H9 (cell line): Measurements from ENCODE around the gene ITPR3. TPM values are rescaled to one million over a fixed set of nuclear protein-coding genes. Genes with fewer than 3 reads are reported as not detected.

Experiments
- DNase-seq: peaks from one replicate; pipeline ENCODE4 v3.0.0-alpha.2; 2017
- H2AFZ ChIP-seq: one replicate; pipeline ENCODE4 v1.6.1; 2013; ENCODE audit warnings: mild to moderate bottlenecking, low read length, control low read depth, moderate library complexity
- H2AK5ac ChIP-seq: 2 replicates; pipeline ENCODE4 v1.6.1; 2013; ENCODE audit warnings: low read length, control low read depth, mixed read lengths; ENCODE audit not compliant: insufficient read length
- H2BK120ac ChIP-seq: one replicate; pipeline ENCODE4 v1.6.1; 2013; ENCODE audit warnings: low read depth, mild to moderate bottlenecking, low read length, control low read depth, inconsistent platforms; ENCODE audit not compliant: poor library complexity, severe bottlenecking
- H2BK12ac ChIP-seq: 2 replicates; pipeline ENCODE4 v1.6.1; 2013; ENCODE audit warnings: low read length, control low read depth, mixed read lengths, low read depth; ENCODE audit not compliant: insufficient read length
- H2BK15ac ChIP-seq: 2 replicates; pipeline ENCODE4 v1.6.1; 2013; ENCODE audit warnings: low read depth, low read length, control low read depth
- H2BK20ac ChIP-seq: one replicate; pipeline ENCODE4 v1.6.1; 2013; ENCODE audit warnings: low read depth, mild to moderate bottlenecking, low read length, control low read depth, inconsistent platforms; ENCODE audit not compliant: poor library complexity, severe bottlenecking
- H2BK5ac ChIP-seq: 2 replicates; pipeline ENCODE4 v1.6.1; 2013; ENCODE audit warnings: low read length, control low read depth, mixed read lengths; ENCODE audit not compliant: insufficient read length
- H3K14ac ChIP-seq: 2 replicates; pipeline ENCODE4 v1.6.1; 2013; ENCODE audit warnings: low read length, control low read depth; ENCODE audit not compliant: insufficient read depth
- H3K18ac ChIP-seq: 2 replicates; pipeline ENCODE4 v1.6.1; 2013; ENCODE audit warnings: low read depth, mild to moderate bottlenecking, mixed read lengths, low read length, control low read depth; ENCODE audit not compliant: insufficient read length
- H3K23ac ChIP-seq: 2 replicates; pipeline ENCODE4 v1.6.1; 2013; ENCODE audit warnings: low read length, control low read depth, mixed read lengths, low read depth; ENCODE audit not compliant: insufficient read length
- H3K23me2 ChIP-seq: 2 replicates; pipeline ENCODE4 v1.6.1; 2013; ENCODE audit warnings: low read depth, mild to moderate bottlenecking, mixed read lengths, low read length, control low read depth; ENCODE audit not compliant: insufficient read length, poor library complexity, severe bottlenecking
- H3K27ac ChIP-seq: 2 replicates; pipeline ENCODE4 v1.5.1; 2013; ENCODE audit warnings: low read length, control low read depth, mixed read lengths, low read depth; ENCODE audit not compliant: insufficient read length
- H3K27me3 ChIP-seq: 2 replicates; pipeline ENCODE4 v1.6.1; 2013; ENCODE audit warnings: low read length, control low read depth, inconsistent platforms; ENCODE audit not compliant: insufficient read depth
- H3K4ac ChIP-seq: 2 replicates; pipeline ENCODE4 v1.6.1; 2013; ENCODE audit warnings: low read depth, mild to moderate bottlenecking, control low read depth, inconsistent platforms, low read length, moderate library complexity
- H3K4me1 ChIP-seq: 2 replicates; pipeline ENCODE4 v1.6.1; 2013; ENCODE audit warnings: low read length, control low read depth, inconsistent platforms; ENCODE audit not compliant: insufficient read depth
- H3K4me2 ChIP-seq: 2 replicates; pipeline ENCODE4 v1.6.1; 2013; ENCODE audit warnings: low read length, control low read depth, mixed read lengths; ENCODE audit not compliant: insufficient read length, insufficient read depth
- H3K56ac ChIP-seq: 2 replicates; pipeline ENCODE4 v1.6.1; 2013; ENCODE audit warnings: low read depth, mild to moderate bottlenecking, mixed read lengths, low read length, control low read depth; ENCODE audit not compliant: insufficient read length
- H3K79me1 ChIP-seq: 2 replicates; pipeline ENCODE4 v1.6.1; 2013; ENCODE audit warnings: low read depth, mild to moderate bottlenecking, moderate library complexity, low read length, control low read depth, inconsistent platforms; ENCODE audit not compliant: insufficient read depth, poor library complexity, severe bottlenecking
- H3K79me2 ChIP-seq: 2 replicates; pipeline ENCODE4 v1.6.1; 2013; ENCODE audit warnings: low read length, control low read depth, inconsistent platforms; ENCODE audit not compliant: insufficient read depth
- H3K9ac ChIP-seq: 2 replicates; pipeline ENCODE4 v1.6.1; 2013; ENCODE audit warnings: low read length, control low read depth, mixed read lengths; ENCODE audit not compliant: insufficient read length; ENCODE audit errors: extremely low read depth
- H3K9me3 ChIP-seq: one replicate; pipeline ENCODE4 v1.6.1; 2013; ENCODE audit warnings: low read depth, low read length, inconsistent platforms; ENCODE audit not compliant: control insufficient read depth
- H3T11ph ChIP-seq: one replicate; pipeline ENCODE4 v1.6.1; 2013; ENCODE audit warnings: mild to moderate bottlenecking, low read length, control low read depth, inconsistent platforms
- H4K20me1 ChIP-seq: one replicate; pipeline ENCODE4 v1.6.1; 2013; ENCODE audit not compliant: control insufficient read depth, insufficient read length, insufficient read depth
- H4K5ac ChIP-seq: 2 replicates; pipeline ENCODE4 v1.6.1; 2013; ENCODE audit warnings: low read depth, mild to moderate bottlenecking, mixed read lengths, low read length, control low read depth; ENCODE audit not compliant: insufficient read length
- H4K8ac ChIP-seq: replicated peaks from 2 replicates; pipeline ENCODE4 v1.6.1; 2013; ENCODE audit warnings: low read length, control low read depth, mixed read lengths, low read depth; ENCODE audit not compliant: insufficient read length
- H4K91ac ChIP-seq: 2 replicates; pipeline ENCODE4 v1.6.1; 2013; ENCODE audit warnings: low read depth, mild to moderate bottlenecking, moderate library complexity, mixed read lengths, low read length, control low read depth; ENCODE audit not compliant: insufficient read length
- H3K27ac Mint-ChIP-seq, 3 experiments: 2 replicates in 2 of 3; 3 replicates in 1 of 3; pipeline ENCODE4 v1.8.0; 2020 to 2021; ENCODE audit warnings: mixed read lengths in 3 of 3, mild to moderate bottlenecking in 1 of 3, moderate library complexity in 1 of 3
- H3K27me3 Mint-ChIP-seq: 2 replicates; pipeline ENCODE4 v1.8.0; 2021; ENCODE audit warnings: low read depth, mild to moderate bottlenecking, moderate library complexity, mixed read lengths
- H3K36me3 Mint-ChIP-seq, 3 experiments: 2 replicates in 2 of 3; 3 replicates in 1 of 3; pipeline ENCODE4 v1.8.0; 2020 to 2021; ENCODE audit warnings: low read depth in 3 of 3, mixed read lengths in 3 of 3; ENCODE audit not compliant: insufficient read depth in 1 of 3
- H3K4me1 Mint-ChIP-seq, 2 experiments: 2 replicates each; pipeline ENCODE4 v1.8.0; 2020; ENCODE audit warnings: mixed read lengths in 2 of 2
- H3K4me3 Mint-ChIP-seq, 2 experiments: 2 replicates in 1 of 2; 3 replicates in 1 of 2; pipeline ENCODE4 v1.8.0; 2020 to 2021; ENCODE audit warnings: mild to moderate bottlenecking in 2 of 2, mixed read lengths in 2 of 2, moderate library complexity in 1 of 2
- H3K9me3 Mint-ChIP-seq, 2 experiments: 2 replicates in 1 of 2; 3 replicates in 1 of 2; pipeline ENCODE4 v1.8.0; 2020; ENCODE audit warnings: mild to moderate bottlenecking in 2 of 2, mixed read lengths in 2 of 2, moderate library complexity in 1 of 2
- WGBS: extraction: QIAGEN DNeasy Blood & Tissue Kit; methylation state at CpG from one replicate; pipeline ENCODE4 v1.1.7; 2013; ENCODE audit warnings: missing lambda C conversion rate, low lambda C conversion rate, mixed read lengths; ENCODE audit not compliant: insufficient read length; ENCODE audit errors: extremely low coverage; 5-methylcytosine and 5-hydroxymethylcytosine counted together
- total RNA-seq: library from RNA; stranded (reverse); gene quantifications from 2 replicates; pipeline ENCODE4 v1.2.1, GENCODE V29; 2021
- TF ChIP-seq, protein P1 (sequence below): fragments of 200-600 bp; sonication (generic); conservative IDR thresholded peaks from 3 replicates; pipeline ENCODE4 v1.8.0; 2021; ENCODE audit warnings: antibody characterized with exemption, mild to moderate bottlenecking

The ITPR3 gene
- total RNA-seq, 1 experiment from 2014 or later = 40.3 TPM

DNA sequence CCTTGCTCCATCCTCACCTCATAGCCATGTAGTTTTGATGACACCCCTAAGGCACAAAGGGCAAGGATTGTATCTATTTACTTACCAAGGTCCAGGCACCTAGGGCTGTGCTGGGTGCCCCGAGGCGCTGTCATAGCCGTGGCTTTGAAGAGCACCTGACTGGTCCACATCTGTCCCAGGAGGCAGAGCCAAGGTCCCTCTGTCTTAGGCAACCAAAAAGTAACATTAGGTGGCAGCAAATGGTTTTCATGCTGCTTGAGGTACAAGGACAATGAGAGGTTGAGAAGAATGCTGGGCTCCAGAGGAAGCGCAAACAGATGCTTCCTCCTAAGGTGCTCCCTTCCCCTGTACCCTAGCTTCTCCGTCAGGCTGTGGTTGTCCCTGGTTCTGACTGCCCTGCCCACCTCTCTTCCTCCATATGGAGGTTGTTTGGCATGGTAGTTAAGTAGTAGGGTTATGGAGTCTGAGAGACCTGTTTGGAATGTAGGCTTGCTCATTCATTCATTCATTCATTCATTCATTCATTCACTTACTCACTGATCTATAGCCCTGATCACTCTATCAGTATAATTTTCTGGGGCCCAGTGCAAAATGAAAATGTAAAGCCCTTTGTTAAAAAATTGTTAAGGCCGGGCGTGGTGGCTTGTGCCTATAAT, 93.4 kb downstream of the ITPR3 start:
- Histone ChIP-seq H3T11ph (no peak overlapping the region), H3K23ac (no peak overlapping the region), H2BK120ac (no peak overlapping the region), H2BK12ac (no peak overlapping the region), H3K4ac (no peak overlapping the region), H4K91ac (no peak overlapping the region), H3K14ac (no peak overlapping the region), H3K79me2 (peaks cover 2% of the 10 kb centered on the region; the same call in 1 of the 2 replicates), H3K4me2 (no peak overlapping the region), H2AFZ (no peak overlapping the region), H3K27me3 (no peaks in the 10 kb centered on the region), H3K9me3 (no peaks in the 10 kb centered on the region), H3K18ac (no peak overlapping the region), H4K5ac (no peak overlapping the region), H4K8ac (no peak overlapping the region), H3K9ac (no peak overlapping the region), H2BK15ac (no peak overlapping the region), H2BK5ac (no peak overlapping the region), H4K20me1 (no peaks in the 10 kb centered on the region), H2BK20ac (no peak overlapping the region), H3K4me1 (peaks cover 10% of the 10 kb centered on the region; the same call in 1 of the 2 replicates), H3K23me2 (peaks cover 5% of the 10 kb centered on the region), H2AK5ac (no peak overlapping the region), H3K27ac (no peak overlapping the region), H3K56ac (no peak overlapping the region), H3K79me1 (peaks cover 7% of the 10 kb centered on the region)
- Mint-ChIP-seq H3K36me3 (peaks cover 11 to 13% (median 12%) of the 10 kb centered on the region in 3 experiments; a peak in 6 of 7 replicates), H3K4me3 (no peak overlapping the region), H3K27ac (no peak overlapping the region), H3K4me1 (peaks cover 19 to 32% of the 10 kb centered on the region in 2 experiments), H3K9me3 (no peaks in the 10 kb centered on the region), H3K27me3 (peaks cover 5% of the 10 kb centered on the region)
- no peak for DNase-seq
- TF ChIP-seq, protein P1, sequence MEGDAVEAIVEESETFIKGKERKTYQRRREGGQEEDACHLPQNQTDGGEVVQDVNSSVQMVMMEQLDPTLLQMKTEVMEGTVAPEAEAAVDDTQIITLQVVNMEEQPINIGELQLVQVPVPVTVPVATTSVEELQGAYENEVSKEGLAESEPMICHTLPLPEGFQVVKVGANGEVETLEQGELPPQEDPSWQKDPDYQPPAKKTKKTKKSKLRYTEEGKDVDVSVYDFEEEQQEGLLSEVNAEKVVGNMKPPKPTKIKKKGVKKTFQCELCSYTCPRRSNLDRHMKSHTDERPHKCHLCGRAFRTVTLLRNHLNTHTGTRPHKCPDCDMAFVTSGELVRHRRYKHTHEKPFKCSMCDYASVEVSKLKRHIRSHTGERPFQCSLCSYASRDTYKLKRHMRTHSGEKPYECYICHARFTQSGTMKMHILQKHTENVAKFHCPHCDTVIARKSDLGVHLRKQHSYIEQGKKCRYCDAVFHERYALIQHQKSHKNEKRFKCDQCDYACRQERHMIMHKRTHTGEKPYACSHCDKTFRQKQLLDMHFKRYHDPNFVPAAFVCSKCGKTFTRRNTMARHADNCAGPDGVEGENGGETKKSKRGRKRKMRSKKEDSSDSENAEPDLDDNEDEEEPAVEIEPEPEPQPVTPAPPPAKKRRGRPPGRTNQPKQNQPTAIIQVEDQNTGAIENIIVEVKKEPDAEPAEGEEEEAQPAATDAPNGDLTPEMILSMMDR = no peak
- no CpG with 5 or more reads among the region's 7 CpGs for WGBS
